ENCODE data around the gene RIC1. TPM values are rescaled to one million over a fixed set of nuclear protein-coding genes. Genes with fewer than 3 reads are reported as not detected.

Gene RIC1
- total RNA-seq, 1 donor from 2014 or later = 21.5 TPM

- intact Hi-C loops (cut with micrococcal nuclease) = no loop called here
Observed at GRCh38 chr9:5817862-5818261, 189.0 kb downstream of the RIC1 start.

- intact Hi-C loops (cut with micrococcal nuclease) = no loop called here
Observed at GRCh38 chr9:5818424-5819142, 189.7 kb downstream of the RIC1 start.

GRCh38 chr9:5819174-5819573 lies 190.3 kb downstream of the RIC1 start:
- intact Hi-C loops (cut with micrococcal nuclease) = no loop called here

DNA sequence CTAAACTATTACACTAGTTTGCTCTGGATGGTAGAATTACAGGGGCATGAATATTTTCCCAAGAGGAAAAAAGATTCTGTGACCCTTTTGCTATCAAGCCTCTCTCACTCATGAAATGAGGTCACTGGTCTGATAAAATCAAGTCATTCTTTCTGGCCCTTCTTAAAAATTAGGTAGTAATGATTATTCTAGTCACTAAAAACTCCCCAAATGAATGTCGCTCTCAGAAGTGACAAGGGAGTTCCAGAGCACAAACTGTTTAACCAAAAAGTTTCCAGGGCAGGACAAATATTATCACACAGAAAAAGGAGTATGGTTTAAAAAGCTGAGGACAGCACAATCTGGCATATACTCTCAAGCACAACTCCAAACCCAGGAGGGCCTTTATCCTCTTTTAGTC lies 191.5 kb downstream of the RIC1 start:
- intact Hi-C loops (cut with micrococcal nuclease) = no loop called here

DNA sequence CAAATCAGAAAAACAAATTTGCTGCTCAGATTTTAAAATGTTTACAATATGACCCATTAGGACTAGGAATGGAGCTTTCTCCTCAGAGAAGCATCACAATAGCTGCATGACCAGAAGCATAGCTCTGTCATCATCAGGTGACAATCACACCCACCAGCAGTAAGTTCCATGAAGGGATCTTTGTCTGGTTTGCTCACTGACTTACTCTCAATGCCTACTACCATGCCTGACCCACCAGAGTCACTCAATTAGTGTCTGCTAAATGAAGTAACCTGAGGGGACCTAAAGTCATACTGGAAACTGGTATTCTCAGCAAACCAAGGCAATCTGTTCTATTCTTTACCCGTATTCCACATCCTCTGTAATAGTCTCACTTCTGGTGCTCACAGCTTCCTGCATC lies 196.3 kb downstream of the RIC1 start:
- intact Hi-C loops (cut with micrococcal nuclease) = no loop called here

Other genes starting within 250 kb of the RIC1 start
- 39.3 and 41.4 TPM in 2 replicates for gene PLGRKT, start 191.2 kb upstream of the RIC1 start, total RNA-seq
- 42.1 and 42.6 TPM in 2 replicates for gene CD274, start 178.6 kb upstream of the RIC1 start, total RNA-seq
- gene PDCD1LG2, start 118.6 kb upstream of the RIC1 start, total RNA-seq = 10.5 and 11.4 TPM in 2 replicates
- 40.9 and 41.4 TPM in 2 replicates for gene ERMP1, start 204.0 kb downstream of the RIC1 start, total RNA-seq